Measurements from ENCODE around the gene CALHM6. TPM values are rescaled to one million over a fixed set of nuclear protein-coding genes. Genes with fewer than 3 reads are reported as not detected.

Gene CALHM6
- total RNA-seq, 1 donor from 2014 or later, result not detected

DNA sequence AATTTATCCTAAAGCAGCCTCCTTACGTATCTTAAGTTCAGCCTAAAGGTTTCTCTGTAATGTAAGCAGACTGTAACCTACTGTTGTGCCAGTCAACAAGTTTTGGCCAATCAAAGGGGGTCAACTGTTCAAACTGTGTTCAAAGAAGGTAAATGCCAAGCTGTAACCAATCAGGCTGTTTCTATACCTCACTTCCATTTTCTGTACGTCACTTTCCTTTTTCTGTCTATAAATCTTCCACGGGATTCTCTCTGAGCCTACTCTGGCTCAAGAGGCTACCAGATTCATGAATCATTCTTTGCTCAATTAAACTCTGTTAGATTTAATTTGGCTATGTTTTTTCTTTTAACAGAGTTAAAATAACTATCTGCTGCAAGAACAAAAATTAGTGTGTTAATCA, 5.1 kb upstream of the CALHM6 start:
- Histone ChIP-seq H3K4me1 (no peaks in the 10 kb centered on the region), H3F3A (ENCODE audit: low read depth) (no peaks in the 10 kb centered on the region), H3K27me3 (peaks cover 25% of the 10 kb centered on the region), H2AFZ (replicated peaks) (no peak overlapping the region), H3K79me2 (ENCODE audit: low read depth) (no peaks in the 10 kb centered on the region), H3K9me3 (ENCODE audit: low read depth) (no peaks in the 10 kb centered on the region), H3K4me2 (no peak overlapping the region), H3K36me3 (no peaks in the 10 kb centered on the region), H4K20me1 (ENCODE audit: low read depth) (no peaks in the 10 kb centered on the region), H3K27ac (no peak overlapping the region), H3K9ac (no peak overlapping the region), H3K4me3 (no peak overlapping the region)
- H3K27me3 Mint-ChIP-seq (ENCODE audit: insufficient read depth, low read depth), result no peaks in the 10 kb centered on the region
- no peaks in the 10 kb centered on the region for H3K4me1 Mint-ChIP-seq
- no peak for TF ChIP-seq EZH2 (IDR thresholded peaks at IDR 0.05)
- TF ChIP-seq EZH2phosphoT487 (IDR thresholded peaks at IDR 0.05), result no peak
- TF ChIP-seq, protein P1, sequence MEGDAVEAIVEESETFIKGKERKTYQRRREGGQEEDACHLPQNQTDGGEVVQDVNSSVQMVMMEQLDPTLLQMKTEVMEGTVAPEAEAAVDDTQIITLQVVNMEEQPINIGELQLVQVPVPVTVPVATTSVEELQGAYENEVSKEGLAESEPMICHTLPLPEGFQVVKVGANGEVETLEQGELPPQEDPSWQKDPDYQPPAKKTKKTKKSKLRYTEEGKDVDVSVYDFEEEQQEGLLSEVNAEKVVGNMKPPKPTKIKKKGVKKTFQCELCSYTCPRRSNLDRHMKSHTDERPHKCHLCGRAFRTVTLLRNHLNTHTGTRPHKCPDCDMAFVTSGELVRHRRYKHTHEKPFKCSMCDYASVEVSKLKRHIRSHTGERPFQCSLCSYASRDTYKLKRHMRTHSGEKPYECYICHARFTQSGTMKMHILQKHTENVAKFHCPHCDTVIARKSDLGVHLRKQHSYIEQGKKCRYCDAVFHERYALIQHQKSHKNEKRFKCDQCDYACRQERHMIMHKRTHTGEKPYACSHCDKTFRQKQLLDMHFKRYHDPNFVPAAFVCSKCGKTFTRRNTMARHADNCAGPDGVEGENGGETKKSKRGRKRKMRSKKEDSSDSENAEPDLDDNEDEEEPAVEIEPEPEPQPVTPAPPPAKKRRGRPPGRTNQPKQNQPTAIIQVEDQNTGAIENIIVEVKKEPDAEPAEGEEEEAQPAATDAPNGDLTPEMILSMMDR (IDR thresholded peaks at IDR 0.05), result no peak
- no peak overlapping the region for H3K4me3 Mint-ChIP-seq
- no peaks in the 10 kb centered on the region for H3K9me3 Mint-ChIP-seq
- DNase-seq (ENCODE audit: low spot score), result no peak
- H3K27ac Mint-ChIP-seq, result no peak overlapping the region
- no peaks in the 10 kb centered on the region for H3K36me3 Mint-ChIP-seq

- Histone ChIP-seq H3K36me3 (no peaks in the 10 kb centered on the region), H3F3A (ENCODE audit: low read depth) (no peaks in the 10 kb centered on the region), H3K79me2 (ENCODE audit: low read depth) (no peaks in the 10 kb centered on the region), H3K4me3 (no peak overlapping the region), H3K4me1 (no peaks in the 10 kb centered on the region), H3K9me3 (ENCODE audit: low read depth) (no peaks in the 10 kb centered on the region), H3K27me3 (peaks cover 33% of the 10 kb centered on the region), H3K27ac (no peak overlapping the region), H3K4me2 (no peak overlapping the region), H3K9ac (no peak overlapping the region), H4K20me1 (ENCODE audit: low read depth) (no peaks in the 10 kb centered on the region), H2AFZ (replicated peaks) (no peak overlapping the region)
- Mint-ChIP-seq H3K27me3 (ENCODE audit: insufficient read depth, low read depth) (peaks cover 3% of the 10 kb centered on the region), H3K36me3 (no peaks in the 10 kb centered on the region), H3K4me3 (no peak overlapping the region), H3K27ac (no peak overlapping the region), H3K4me1 (peaks cover 5% of the 10 kb centered on the region), H3K9me3 (peaks cover 2% of the 10 kb centered on the region)
- TF ChIP-seq, protein P1 (IDR thresholded peaks at IDR 0.05), result no peak
- TF ChIP-seq EZH2phosphoT487 (IDR thresholded peaks at IDR 0.05), result no peak
- no peak for TF ChIP-seq EZH2 (IDR thresholded peaks at IDR 0.05)
- DNase-seq (ENCODE audit: low spot score), result no peak
Measured at GRCh38 chr6:116456927-116457326, 4.2 kb upstream of the CALHM6 start.

- H3K36me3 ChIP-seq, result no peaks in the 10 kb centered on the region
- H3K9me3 ChIP-seq (ENCODE audit: low read depth), result no peaks in the 10 kb centered on the region
- H2AFZ ChIP-seq (replicated peaks), result no peak overlapping the region
- H3K27ac ChIP-seq, result no peak overlapping the region
- Mint-ChIP-seq H3K27ac (no peak overlapping the region), H3K27me3 (ENCODE audit: insufficient read depth, low read depth) (peaks cover 9% of the 10 kb centered on the region), H3K4me1 (peaks cover 15% of the 10 kb centered on the region), H3K9me3 (peaks cover 2% of the 10 kb centered on the region), H3K36me3 (no peaks in the 10 kb centered on the region), H3K4me3 (no peak overlapping the region)
- TF ChIP-seq EZH2phosphoT487 (IDR thresholded peaks at IDR 0.05) (no peak), EZH2 (IDR thresholded peaks at IDR 0.05) (no peak)
- TF ChIP-seq, protein P1 (IDR thresholded peaks at IDR 0.05), result no peak
- H3K4me2 ChIP-seq, result no peak overlapping the region
- H3K4me3 ChIP-seq, result no peak overlapping the region
- no peaks in the 10 kb centered on the region for H3K4me1 ChIP-seq
- DNase-seq (ENCODE audit: low spot score), result no peak
- H3K27me3 ChIP-seq, result peaks cover 46% of the 10 kb centered on the region
- no peak overlapping the region for H3K9ac ChIP-seq
- H4K20me1 ChIP-seq (ENCODE audit: low read depth), result no peaks in the 10 kb centered on the region
- no peaks in the 10 kb centered on the region for H3K79me2 ChIP-seq (ENCODE audit: low read depth)
- no peaks in the 10 kb centered on the region for H3F3A ChIP-seq (ENCODE audit: low read depth)
Measured at GRCh38 chr6:116458264-116458663, 2.9 kb upstream of the CALHM6 start.
